Transverse colon (tissue), 4 donors: ENCODE results near the gene LRRC14B.
"Not testable (repeated sequence)": the region's sequence is repeated elsewhere in the genome, so short reads cannot be mapped to it uniquely, and the experiment has no call there.

Experiments used
- CTCF ChIP-seq, 5 experiments: fragments of 200-600 bp in 3 of 5; fragments of 450-650 bp in 2 of 5; sonication (generic) in 3 of 5; IDR thresholded peaks; 1 replicate in 2 of 5; 2 replicates in 3 of 5; pipeline ENCODE4 v1.5.1; 2016 to 2017; ENCODE audit warnings: antibody characterized with exemption in 5 of 5, inconsistent platforms in 3 of 5, mild to moderate bottlenecking in 2 of 5, moderate library complexity in 1 of 5
- EP300 ChIP-seq: sonication (generic); formaldehyde crosslinking; IDR thresholded peaks from one replicate; pipeline ENCODE4 v1.6.1; 2017; ENCODE audit warnings: antibody characterized with exemption, low read depth
- POLR2A ChIP-seq: fragments of 450-650 bp; IDR thresholded peaks from one replicate; pipeline ENCODE4 v1.6.1; 2016; ENCODE audit warnings: antibody characterized with exemption, mild to moderate bottlenecking, moderate library complexity
- POLR2AphosphoS5 ChIP-seq, 3 donors: sonication (generic); formaldehyde crosslinking; IDR thresholded peaks; one replicate each; pipeline ENCODE4 v1.6.1; 2016; ENCODE audit warnings: antibody characterized with exemption in 3 of 3

GRCh38 chr5:215256-215655 lies 24.0 kb downstream of the LRRC14B start:
- not testable (repeated sequence) for TF ChIP-seq CTCF (IDR thresholded peaks at IDR 0.05); POLR2A; EP300; POLR2AphosphoS5 (IDR thresholded peaks at IDR 0.05)
